GM19468 (cell line): ENCODE data around the gene MIPOL1.
"Not testable (repeated sequence)": the region's sequence is repeated elsewhere in the genome, so short reads cannot be mapped to it uniquely, and the experiment has no call there.

ENCODE experiments used
- ATAC-seq: cut with Tn5 transposase; IDR thresholded peaks from one replicate; pipeline ENCODE4 v1.9.1; 2021; ENCODE audit warnings: mild to moderate bottlenecking, moderate library complexity, moderate number of reproducible peaks; ENCODE audit not compliant: unreplicated experiment; ENCODE audit errors: extremely low read depth

The MIPOL1 gene

DNA sequence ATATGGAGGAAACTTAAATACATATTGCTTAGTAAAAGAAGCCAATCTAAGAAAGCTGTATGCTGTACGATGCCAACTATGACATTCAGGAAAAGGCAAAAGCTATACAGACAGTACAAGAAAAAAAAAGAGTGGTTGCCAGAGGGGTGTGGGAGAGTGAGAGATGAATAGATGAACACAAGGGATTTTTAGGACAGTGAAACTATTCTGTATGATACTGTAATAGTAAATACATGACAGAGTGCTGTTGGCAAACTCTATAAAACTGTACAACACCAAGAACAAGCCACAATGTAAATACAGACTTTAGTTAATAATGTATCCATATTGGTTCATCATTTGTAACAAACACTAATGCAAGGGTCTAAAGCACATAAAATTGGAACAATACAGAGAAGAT lies 10.9 kb upstream of the MIPOL1 start:
- no peak for ATAC-seq

GRCh38 chr14:37187294-37187693 lies 10.4 kb upstream of the MIPOL1 start:
- ATAC-seq: no peak

- not testable (repeated sequence) for ATAC-seq
These were observed 9.7 kb upstream of the MIPOL1 start for GRCh38 chr14:37187840-37188577.

DNA sequence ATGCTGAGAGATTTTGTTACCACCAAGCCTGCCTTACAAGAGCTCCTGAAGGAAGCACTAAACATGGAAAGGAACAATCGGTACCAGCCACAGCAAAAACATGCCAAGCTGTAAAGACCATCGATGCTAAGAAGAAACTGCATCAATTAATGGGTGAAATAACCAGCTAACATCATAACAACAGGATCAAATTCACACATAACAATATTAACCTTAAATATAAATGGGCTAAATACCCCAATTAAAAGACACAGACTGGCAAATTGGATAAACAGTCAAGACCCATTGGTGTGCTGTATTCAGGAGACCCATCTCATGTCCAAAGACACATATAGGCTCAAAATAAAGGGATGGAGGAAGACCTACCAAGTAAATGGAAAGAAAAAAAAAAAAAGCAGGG lies 8.0 kb upstream of the MIPOL1 start:
- ATAC-seq: not testable (repeated sequence)

DNA sequence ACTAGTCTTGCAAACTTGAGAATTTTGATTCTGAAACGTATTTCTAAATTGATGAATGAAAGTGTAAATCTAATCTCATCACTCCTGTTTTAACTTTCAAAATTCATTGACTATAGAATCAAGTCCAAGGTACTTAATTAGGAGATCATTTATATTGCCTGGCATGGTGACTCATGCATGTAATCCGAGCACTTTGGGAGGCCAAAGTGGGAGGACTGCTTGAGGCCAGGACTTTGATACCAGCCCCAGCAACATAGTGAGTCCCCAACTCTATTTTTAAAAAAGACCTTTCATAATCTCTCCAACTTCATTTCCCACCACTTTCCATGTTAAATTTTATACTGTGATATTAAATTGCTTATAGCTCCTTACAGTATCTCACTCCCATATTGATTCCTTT lies 3.0 kb upstream of the MIPOL1 start:
- ATAC-seq: no peak

- no peak for ATAC-seq
These were observed 2.4 kb upstream of the MIPOL1 start for GRCh38 chr14:37195327-37195726.

DNA sequence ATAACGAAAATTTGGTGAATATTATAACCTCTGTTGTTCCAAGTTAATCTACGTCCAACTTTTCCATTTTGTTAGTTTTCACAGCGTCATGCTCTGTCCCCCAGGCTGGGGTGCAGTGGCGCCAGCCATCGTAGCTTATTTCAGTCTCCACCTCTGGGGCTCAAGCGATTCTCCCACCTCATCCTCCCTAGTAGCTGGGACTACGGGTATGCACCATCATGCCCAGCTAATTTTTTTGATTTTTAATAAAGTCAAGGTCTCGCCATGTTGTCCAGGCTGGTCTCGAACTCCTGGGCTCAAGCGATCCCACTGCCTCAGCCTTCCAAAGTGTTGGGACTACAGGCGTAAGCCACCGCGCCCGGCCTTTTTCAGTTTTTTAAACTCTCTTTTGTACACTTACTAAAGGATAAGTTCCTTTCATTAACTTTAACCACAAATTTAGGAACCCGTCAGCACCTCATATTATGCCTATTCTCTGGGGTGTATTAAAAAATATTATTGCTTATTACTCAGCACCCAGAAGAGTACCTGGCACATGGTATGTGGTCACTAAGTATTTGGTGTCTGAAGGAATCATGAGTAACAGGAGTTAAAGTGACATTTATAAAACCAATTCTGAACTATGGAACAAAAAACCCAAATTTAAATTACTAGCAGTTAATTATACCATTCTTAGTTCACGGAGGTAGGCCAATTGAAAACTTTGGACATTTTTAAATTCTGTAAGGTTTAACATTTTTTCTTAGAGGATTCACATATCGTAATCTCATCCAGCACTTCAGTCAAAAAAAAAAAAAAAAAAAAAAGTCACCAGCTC lies 925 bp upstream of the MIPOL1 start:
- no peak for ATAC-seq

DNA sequence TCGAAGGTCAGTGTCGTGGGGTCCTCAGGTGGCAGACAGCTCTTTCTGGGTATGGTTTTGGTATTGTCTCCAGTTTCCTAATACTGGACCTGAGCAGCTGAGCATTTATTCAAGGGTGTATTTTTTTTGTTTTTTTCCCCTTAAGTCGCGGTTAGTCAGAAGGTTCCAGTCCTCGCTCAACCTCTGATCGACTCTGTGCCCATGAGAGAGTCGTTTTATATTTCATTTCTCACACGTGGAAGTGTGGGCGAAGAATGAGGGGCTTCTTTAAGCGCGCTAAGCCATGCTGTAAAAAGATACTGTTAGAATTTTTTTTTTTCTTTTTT lies 499 bp downstream of the MIPOL1 start:
- no peak for ATAC-seq

DNA sequence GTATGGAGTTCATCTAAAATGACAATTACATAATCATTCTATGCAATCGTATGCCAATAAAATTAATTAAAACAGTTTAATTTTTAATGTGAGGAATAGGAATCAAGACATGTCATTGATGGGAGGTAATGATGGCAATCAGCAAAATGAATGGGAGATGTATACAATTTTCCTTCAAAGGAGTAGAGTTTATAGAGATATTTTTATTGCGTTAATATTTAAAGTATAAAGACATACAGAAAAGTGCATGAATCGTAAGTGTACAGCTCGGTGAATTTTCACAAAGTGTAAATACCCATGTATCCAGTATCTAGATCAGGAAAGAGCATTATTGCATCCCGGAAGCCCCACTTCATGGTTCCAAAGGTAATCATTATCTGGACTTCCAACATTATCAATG lies 1.2 kb downstream of the MIPOL1 start:
- no peak for ATAC-seq

GRCh38 chr14:37201724-37202123 lies 4.0 kb downstream of the MIPOL1 start:
- no peak for ATAC-seq

- no peak for ATAC-seq
These were observed 4.5 kb downstream of the MIPOL1 start for GRCh38 chr14:37202265-37202664.

DNA sequence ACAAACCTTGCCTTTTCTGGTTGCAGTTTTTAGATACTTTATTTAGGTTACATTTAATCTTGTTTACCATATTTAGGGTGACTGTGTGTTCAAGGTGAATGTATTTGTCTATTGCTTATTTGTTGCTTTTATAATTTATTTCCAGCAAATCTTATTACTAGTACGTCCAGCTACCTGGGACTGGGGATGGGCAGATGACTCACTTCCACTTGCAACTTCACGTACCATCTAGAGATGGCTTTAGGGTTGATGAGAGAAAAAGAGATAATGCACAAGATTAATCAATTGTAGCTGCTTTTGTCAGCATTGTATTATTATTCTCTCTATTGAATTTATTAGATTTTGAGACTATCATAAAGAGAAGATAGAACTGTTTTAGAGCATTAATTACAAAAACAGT lies 5.1 kb downstream of the MIPOL1 start:
- ATAC-seq: no peak

DNA sequence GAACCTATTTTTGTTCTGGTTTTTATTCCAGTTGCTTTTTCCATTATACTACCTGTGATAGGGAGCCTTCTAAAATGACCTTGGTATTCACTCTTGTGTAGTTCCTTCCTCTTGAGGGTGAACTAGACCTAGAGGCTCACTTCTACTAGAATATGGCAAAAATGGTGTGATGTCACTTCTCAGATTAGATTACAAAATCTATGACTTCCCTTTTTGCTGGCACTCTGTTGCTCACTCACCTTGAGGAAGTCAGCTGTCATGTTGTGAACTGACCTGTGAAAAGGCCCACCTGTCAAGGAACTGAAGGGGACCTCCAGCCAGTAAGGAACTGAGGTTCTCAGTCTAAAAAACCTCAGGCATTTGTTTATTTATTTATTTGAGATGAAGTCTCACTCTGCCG lies 5.7 kb downstream of the MIPOL1 start:
- ATAC-seq: no peak

- not testable (repeated sequence) for ATAC-seq
These were observed 8.2 kb downstream of the MIPOL1 start for GRCh38 chr14:37205623-37206605.

GRCh38 chr14:37209617-37210016 lies 11.9 kb downstream of the MIPOL1 start:
- not testable (repeated sequence) for ATAC-seq

- ATAC-seq: no peak
These were observed 12.7 kb downstream of the MIPOL1 start for GRCh38 chr14:37210448-37210847.

GRCh38 chr14:37213016-37213415 lies 15.3 kb downstream of the MIPOL1 start:
- no peak for ATAC-seq

- no peak for ATAC-seq
These were observed 17.6 kb downstream of the MIPOL1 start for GRCh38 chr14:37215345-37215744.

DNA sequence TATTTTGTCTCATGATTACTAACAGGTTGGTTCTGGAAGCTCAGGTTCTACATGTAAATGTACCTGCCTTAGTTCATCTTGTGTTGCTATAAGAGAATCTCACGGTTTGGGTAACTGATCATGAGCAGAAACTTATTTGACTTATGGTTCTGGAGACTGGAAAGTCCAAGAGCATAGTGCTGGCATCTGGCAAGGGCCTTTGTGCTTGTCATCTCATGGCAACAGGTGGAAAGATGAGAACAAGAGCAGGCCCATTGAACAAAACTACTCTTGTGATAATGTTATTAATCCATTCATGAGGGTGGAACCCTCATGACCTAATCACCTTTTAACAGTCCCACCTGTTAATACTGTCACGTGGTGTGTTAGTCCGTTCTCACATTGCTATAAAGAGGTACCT lies 23.3 kb downstream of the MIPOL1 start:
- no peak for ATAC-seq

DNA sequence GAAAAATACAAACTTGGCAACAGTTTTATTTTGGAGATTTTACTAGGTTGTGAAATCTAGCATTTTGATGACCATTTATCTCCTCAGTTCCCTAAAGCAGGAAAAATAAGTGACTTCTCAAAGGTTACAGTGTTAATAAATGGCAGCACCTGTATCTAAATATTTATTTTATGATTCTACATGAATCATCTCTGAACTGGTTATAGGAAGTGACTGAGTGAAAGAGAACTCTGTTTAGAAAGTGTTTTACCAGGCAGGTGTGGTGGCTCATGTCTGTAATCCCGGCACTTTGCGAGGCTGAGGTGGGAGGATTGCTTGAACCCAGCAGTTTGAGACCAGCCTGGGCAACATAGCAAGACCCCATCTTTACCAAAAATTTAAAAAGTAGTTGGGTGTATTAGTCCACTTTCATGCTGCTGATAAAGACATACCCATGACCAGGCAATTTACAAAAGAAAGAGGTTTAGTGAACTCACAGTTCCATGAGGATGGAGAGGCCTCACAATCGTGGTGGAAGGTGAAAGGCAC lies 26.3 kb downstream of the MIPOL1 start:
- no peak for ATAC-seq
